ENCODE results near the gene MYOM3. TPM values are rescaled to one million over a fixed set of nuclear protein-coding genes. Genes with fewer than 3 reads are reported as not detected.

Gene MYOM3
- total RNA-seq, 4 donors from 2014 or later = 1.5 to 1.9 (median 1.7) TPM

DNA sequence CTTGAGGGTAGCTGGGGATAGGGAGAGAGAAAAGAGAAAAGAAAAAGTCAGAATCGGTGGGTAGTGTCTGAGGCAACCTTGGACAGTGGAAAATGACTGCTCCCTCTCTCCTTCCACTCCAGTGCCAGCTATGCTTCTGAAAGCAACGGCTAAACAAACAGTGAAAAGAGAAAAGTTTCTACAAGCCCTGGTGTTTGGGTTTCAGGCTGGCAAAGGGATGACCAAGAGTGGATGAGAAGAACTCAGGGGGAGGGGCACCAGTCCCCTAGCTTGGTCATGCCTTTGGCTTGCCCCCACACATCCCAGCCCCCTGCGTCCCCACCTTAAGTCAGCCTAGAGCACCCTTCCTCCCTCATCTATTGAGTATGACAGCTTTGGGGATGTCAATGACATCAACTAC is 22.4 kb upstream of the MYOM3 start:
- intact Hi-C loops (cut with DNase I; ENCODE audit: low total_unique reads) = no loop called here
- TF ChIP-seq POLR2A (IDR thresholded peaks at IDR 0.05) = no peak
- TF ChIP-seq, protein P1, sequence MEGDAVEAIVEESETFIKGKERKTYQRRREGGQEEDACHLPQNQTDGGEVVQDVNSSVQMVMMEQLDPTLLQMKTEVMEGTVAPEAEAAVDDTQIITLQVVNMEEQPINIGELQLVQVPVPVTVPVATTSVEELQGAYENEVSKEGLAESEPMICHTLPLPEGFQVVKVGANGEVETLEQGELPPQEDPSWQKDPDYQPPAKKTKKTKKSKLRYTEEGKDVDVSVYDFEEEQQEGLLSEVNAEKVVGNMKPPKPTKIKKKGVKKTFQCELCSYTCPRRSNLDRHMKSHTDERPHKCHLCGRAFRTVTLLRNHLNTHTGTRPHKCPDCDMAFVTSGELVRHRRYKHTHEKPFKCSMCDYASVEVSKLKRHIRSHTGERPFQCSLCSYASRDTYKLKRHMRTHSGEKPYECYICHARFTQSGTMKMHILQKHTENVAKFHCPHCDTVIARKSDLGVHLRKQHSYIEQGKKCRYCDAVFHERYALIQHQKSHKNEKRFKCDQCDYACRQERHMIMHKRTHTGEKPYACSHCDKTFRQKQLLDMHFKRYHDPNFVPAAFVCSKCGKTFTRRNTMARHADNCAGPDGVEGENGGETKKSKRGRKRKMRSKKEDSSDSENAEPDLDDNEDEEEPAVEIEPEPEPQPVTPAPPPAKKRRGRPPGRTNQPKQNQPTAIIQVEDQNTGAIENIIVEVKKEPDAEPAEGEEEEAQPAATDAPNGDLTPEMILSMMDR (IDR thresholded peaks at IDR 0.05) = no peak
- no peak overlapping the region for H3K4me3 ChIP-seq (ENCODE audit: low read depth, poor library complexity, severe bottlenecking)
- 87 to 88% methylated on average over 3 of the region's 3 CpGs for WGBS, 2 donors
- DNase-seq (ENCODE audit: low spot score in 2 of 2) = no peak

GRCh38 chr1:24133819-24134218 is 21.9 kb upstream of the MYOM3 start:
- no peak for DNase-seq (ENCODE audit: low spot score in 2 of 2)
- 91 to 100% methylated on average over 1 of the region's 1 CpG for WGBS, 2 donors
- H3K4me3 ChIP-seq (ENCODE audit: low read depth, poor library complexity, severe bottlenecking) = no peak overlapping the region
- intact Hi-C loops (cut with DNase I; ENCODE audit: low total_unique reads) = no loop called here
- no peak for TF ChIP-seq POLR2A (IDR thresholded peaks at IDR 0.05)
- TF ChIP-seq, protein P1 (IDR thresholded peaks at IDR 0.05) = no peak

GRCh38 chr1:24130385-24130784 is 18.4 kb upstream of the MYOM3 start:
- WGBS, 2 donors = 74 to 87% methylated on average over 3 of the region's 3 CpGs
- DNase-seq (ENCODE audit: low spot score in 2 of 2) = no peak
- no peak overlapping the region for H3K4me3 ChIP-seq (ENCODE audit: low read depth, poor library complexity, severe bottlenecking)
- no peak for TF ChIP-seq POLR2A (IDR thresholded peaks at IDR 0.05)
- TF ChIP-seq, protein P1 (IDR thresholded peaks at IDR 0.05) = no peak
- intact Hi-C loops (cut with DNase I; ENCODE audit: low total_unique reads) = no loop called here

DNA sequence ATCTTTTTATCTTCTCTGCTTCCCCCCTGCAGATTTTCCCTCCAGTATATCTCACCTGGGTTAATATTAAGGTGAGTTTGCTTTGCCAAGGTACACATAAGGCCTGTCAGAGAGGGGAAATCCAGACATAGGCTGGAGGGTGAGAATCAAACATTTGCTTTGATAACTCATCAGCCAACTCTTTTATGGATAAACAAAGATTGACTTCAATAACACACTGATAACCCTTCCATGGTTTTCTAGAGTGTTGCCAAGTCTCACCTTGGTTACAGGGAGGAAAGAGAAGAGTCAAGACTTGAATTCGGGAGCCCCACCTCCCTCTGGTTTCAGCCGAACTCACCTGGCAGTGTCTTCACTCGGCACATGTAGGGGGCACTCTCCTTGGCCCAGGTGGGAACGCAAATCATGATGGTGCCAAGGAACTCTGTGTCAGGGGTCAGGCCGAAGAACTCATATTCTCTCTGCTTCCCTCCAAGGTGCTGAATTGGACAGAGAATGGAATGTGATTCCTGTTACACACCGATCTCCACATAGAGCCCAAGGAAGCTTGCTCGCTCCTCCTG is 15.9 kb upstream of the MYOM3 start:
- no peak for DNase-seq (ENCODE audit: low spot score in 2 of 2)
- no peak for TF ChIP-seq POLR2A (IDR thresholded peaks at IDR 0.05)
- TF ChIP-seq, protein P1 (IDR thresholded peaks at IDR 0.05) = no peak
- 62 to 74% methylated on average over 7 of the region's 7 CpGs for WGBS, 2 donors
- no peak overlapping the region for H3K4me3 ChIP-seq (ENCODE audit: low read depth, poor library complexity, severe bottlenecking)
- intact Hi-C loops (cut with DNase I; ENCODE audit: low total_unique reads) = no loop called here

GRCh38 chr1:24127134-24127800 is 15.3 kb upstream of the MYOM3 start:
- intact Hi-C loops (cut with DNase I; ENCODE audit: low total_unique reads) = no loop called here
- 89 to 94% methylated on average over 3 of the region's 3 CpGs for WGBS, 2 donors
- no peak for TF ChIP-seq POLR2A (IDR thresholded peaks at IDR 0.05)
- TF ChIP-seq, protein P1 (IDR thresholded peaks at IDR 0.05) = no peak
- no peak overlapping the region for H3K4me3 ChIP-seq (ENCODE audit: low read depth, poor library complexity, severe bottlenecking)
- no peak for DNase-seq (ENCODE audit: low spot score in 2 of 2)

DNA sequence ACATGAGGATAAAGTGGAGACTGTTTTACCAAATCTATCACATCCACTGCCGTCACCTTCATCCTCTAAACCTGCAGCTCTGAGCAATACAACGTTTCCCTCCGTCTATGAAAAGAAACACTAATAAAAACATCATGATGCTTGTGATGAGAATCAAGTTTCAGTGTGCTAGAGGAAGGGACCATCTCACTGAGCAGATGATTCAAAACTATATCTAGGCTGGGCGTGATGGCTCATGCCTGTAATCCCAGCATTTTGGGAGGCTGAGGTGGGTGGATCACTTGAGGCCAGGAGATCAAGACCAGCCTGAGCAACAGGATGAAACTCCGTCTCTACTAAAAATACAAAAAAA is 14.7 kb upstream of the MYOM3 start:
- intact Hi-C loops (cut with DNase I; ENCODE audit: low total_unique reads) = no loop called here
- 68 to 82% methylated on average over 5 of the region's 5 CpGs for WGBS, 2 donors
- TF ChIP-seq, protein P1 (IDR thresholded peaks at IDR 0.05) = no peak
- no peak overlapping the region for H3K4me3 ChIP-seq (ENCODE audit: low read depth, poor library complexity, severe bottlenecking)
- DNase-seq (ENCODE audit: low spot score in 2 of 2) = no peak
